Raji (cell line): ENCODE measurements around the gene UBE3B.
A peak's percentile ranks its signal among the peaks of the same experiment; 100 is the strongest.

Source experiments
- POLR2A ChIP-seq: IDR thresholded peaks from 2 replicates; pipeline ENCODE4 v1.6.1; 2011; ENCODE audit warnings: low read depth, low read length, control low read depth; ENCODE audit not compliant: insufficient read depth

UBE3B gene

GRCh38 chr12:109540526-109541412 lies 63.3 kb downstream of the UBE3B start:
- TF ChIP-seq POLR2A: no peak

- TF ChIP-seq POLR2A: no peak
These were observed 63.9 kb downstream of the UBE3B start for GRCh38 chr12:109541413-109541726.

DNA sequence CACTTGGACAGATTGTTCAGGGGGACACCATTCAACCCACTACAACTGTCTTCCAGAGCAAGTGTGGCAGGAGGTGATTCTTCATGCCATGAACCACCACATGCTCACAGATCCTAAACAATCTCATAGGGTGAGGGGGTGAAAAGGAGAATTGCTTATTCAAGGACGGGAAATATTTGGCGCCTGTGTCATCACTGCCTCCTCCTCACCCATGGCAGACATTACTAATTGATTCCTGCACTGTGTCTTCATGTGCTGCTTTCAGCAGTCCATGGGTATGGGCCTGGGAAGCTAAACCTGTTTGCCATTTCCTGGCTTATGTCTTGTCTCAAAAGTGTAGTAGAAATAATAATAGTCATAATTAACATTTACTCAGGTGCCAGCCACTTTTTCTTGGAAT lies 64.6 kb downstream of the UBE3B start:
- TF ChIP-seq POLR2A: no peak

GRCh38 chr12:109542876-109543275 lies 65.4 kb downstream of the UBE3B start:
- no peak for TF ChIP-seq POLR2A

- TF ChIP-seq POLR2A: no peak
These were observed 67.6 kb downstream of the UBE3B start for GRCh38 chr12:109544955-109545531.

DNA sequence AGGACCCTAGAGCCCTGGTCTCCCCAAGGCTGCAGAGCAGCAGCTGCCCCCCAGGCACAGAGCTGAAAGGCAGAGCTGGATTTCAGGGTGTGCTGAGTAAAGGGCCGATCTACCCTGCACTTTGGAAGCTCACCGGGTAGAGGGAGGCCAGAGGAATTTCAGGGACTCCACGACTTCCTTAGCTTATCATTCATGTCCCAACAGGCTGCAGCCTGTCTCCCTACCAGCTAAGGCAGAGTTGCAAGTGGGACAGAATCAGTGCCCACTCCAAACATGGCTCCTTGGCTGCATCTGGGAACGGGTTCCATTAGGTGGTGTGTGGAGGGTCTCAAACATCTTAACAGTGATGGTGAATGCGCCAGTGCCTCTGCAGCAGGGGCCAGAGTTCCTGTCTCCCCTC lies 68.4 kb downstream of the UBE3B start:
- no peak for TF ChIP-seq POLR2A

DNA sequence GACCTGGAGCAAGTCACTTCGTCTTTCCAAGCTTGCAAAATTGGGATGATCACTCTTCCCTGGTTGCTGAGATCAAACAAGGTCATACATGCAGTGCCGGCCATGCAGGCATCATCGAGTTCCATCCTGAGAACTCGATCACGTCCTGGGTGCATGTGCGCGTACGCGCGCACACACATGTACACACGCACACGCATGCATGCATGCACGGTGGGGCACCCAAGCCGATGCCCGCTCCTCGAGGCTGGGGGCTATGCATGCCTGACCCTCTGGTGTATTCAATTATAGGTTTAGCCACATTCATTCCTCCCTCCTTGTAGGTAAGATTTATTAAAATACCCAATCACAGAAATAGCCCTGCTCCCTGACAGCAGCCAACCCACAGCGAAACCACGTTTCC lies 69.9 kb downstream of the UBE3B start:
- TF ChIP-seq POLR2A: no peak

DNA sequence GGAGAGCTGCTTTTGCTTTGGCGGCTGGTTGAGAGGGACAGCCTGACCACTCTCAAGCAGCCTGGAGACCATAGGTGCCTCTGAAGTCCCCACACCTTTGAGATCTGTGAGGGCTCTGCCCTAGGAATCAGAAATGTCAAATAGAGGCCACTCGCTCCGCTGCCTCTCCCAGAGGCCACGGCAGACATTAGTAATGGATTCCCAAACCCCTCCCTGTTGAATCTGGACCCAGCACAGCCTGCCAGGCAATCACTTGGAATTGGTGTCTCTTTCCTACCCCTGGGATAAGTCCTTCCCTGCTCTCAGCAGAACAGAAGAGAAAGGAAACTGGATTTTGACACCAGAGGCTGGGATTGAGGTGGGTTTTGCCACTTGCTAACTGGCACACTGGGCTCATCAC lies 70.8 kb downstream of the UBE3B start:
- TF ChIP-seq POLR2A: no peak

GRCh38 chr12:109549613-109550270 lies 72.3 kb downstream of the UBE3B start:
- TF ChIP-seq POLR2A: no peak

GRCh38 chr12:109550281-109550680 lies 72.8 kb downstream of the UBE3B start:
- no peak for TF ChIP-seq POLR2A

- TF ChIP-seq POLR2A: no peak
These were observed 73.7 kb downstream of the UBE3B start for GRCh38 chr12:109551108-109551507.

GRCh38 chr12:109552971-109553370 lies 75.5 kb downstream of the UBE3B start:
- no peak for TF ChIP-seq POLR2A

GRCh38 chr12:109553483-109553882 lies 76.0 kb downstream of the UBE3B start:
- 0 out of 2 replicates have a peak, but pooled peaks have one; percentile 8 for TF ChIP-seq POLR2A

- TF ChIP-seq POLR2A: peak; percentile 22; the same call in 1 of the 2 replicates
These were observed 76.6 kb downstream of the UBE3B start for GRCh38 chr12:109553906-109554500.

DNA sequence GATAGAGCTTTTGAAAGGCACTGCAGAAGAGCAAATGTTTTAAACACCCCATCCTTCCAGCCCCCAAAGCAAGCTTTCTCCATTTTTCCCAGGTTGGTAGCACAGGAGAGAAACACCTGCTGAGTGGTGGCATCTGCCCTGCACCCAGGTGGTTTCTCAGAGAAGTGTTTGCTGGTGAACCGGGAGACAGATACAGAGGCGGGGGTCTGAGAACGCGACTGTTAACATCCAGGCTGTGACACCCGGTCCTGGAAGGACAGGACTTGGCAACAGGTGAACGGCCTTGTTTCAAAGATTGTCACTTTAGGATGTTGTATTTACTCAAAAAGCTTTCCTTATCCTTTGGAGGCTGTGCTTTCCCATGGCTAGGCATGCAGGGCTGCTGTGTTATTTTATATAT lies 77.3 kb downstream of the UBE3B start:
- TF ChIP-seq POLR2A: no peak
